Activated CD4-positive, alpha-beta T cell treated with anti-CD3 and anti-CD28 coated beads, Interleukin-2, amount 50 U/mL, for 1 hour (primary cell): ENCODE results near the gene CHCHD3.
"Not testable (repeated sequence)": the region's sequence is repeated elsewhere in the genome, so short reads cannot be mapped to it uniquely, and the experiment has no call there.

Experiments
- DNase-seq: peaks from one replicate; pipeline ENCODE4 v3.0.0-alpha.2; 2020

CHCHD3 gene

DNA sequence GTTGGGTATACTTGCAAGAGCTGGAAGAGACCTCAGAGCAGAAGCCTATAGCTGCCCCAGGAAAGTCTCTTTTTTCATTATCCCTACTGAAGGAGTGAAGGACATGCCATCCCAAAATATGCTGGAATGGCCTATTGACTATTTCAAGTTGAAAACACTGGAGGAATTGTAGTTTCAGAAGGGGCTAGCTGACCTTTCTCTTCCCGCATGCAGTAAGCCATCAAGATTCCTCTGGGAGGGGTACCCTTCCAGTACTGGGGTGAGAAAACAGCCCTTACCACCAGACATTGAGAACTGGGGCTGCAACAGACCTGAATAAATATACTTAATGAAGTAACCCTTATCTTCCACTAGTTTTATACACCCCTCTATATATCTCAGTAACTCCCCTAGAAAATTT lies 41.7 kb downstream of the CHCHD3 start:
- no peak for DNase-seq

DNA sequence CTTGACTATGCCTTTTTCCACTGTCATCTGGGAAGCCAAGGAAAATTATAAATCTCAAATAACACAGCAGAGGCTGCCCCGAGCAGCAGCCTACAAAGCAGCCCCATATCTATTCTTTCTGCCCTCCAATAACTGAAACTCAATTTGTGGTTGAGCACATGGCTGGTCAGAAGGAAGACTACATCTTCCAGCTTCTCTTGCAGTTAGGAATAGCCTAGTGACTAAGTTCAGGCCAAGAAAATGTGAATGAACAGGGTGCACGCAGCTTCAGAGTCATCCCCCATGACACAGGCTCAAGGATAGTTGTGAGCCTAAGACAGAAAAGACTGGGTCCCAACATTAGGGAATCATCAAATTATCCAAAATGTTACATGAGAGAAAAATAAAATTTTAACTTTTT lies 42.3 kb downstream of the CHCHD3 start:
- no peak for DNase-seq

DNA sequence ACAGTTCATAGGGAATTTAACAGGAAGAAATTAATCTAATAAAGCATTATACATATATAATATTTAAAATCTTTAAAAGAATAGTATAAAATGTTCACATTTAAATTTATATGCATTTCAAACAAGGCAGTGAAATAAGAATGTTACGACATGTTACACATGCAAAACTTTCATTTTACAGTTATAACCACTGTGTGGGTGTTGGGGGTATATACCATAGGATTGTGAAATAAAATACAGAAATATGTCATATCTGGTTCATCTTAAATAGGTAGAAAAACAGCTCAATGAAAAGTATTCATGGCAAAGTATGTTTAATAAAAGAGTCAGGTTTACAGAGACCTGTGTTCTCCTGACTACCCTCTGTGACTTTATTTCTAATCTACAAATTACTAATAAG lies 45.6 kb downstream of the CHCHD3 start:
- DNase-seq, result no peak

DNA sequence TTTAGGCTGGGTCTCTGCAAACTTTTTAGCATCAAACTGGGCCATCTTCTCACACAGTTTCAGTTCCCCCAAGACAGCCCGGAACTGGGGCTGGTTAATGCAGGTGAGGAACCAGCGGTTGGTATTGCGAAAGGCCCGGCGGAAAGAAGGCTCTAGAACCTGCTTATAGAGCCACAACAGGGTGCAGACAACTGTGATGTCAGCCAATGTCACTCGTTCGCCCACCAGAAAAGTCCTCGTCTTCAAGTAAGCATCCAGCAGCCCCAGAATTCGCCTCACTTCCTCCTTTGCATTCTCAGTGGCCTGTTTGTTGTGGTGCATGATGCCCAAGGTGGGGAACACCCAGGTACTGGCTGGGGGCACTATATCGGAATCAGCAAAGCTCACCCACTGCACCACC lies 46.6 kb downstream of the CHCHD3 start:
- DNase-seq, result not testable (repeated sequence)

DNA sequence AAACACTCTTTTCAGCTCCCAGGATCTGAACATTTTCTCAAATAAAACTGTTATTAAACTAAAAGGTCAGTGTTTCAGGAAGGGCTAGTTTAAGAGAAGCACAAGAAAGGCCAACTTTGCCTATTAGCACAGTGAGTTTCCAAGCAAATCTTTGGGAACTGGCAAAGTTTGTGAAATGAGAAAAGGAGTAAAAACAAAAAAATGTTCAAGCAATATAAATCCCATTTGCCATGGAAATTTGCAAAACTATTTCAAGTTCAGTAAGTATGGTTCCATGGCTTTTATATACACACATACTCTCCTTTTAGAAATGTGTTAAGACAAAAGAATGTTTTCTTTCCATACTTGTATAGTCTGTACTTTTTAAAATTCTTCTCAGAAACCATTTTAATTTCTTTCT lies 51.5 kb downstream of the CHCHD3 start:
- DNase-seq, result no peak

DNA sequence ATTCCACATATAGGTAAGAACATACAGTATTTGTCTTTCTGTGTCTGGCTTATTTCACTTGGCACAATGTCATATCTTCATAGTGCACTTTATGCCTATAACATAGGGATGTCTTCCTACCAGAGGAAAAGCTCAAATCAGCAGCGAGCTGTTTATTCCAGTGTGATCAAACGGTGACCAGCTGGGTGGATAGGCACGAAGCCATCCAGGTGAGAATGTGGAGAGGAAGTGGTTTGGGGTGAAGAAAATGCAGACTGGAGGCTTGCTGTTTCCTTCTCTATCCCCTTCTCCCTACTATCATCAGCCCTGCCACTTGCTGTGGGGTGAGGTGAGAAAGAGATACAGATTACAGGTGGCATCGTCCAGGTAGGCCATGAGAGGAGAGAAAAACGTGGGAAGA lies 52.4 kb downstream of the CHCHD3 start:
- DNase-seq, result no peak

DNA sequence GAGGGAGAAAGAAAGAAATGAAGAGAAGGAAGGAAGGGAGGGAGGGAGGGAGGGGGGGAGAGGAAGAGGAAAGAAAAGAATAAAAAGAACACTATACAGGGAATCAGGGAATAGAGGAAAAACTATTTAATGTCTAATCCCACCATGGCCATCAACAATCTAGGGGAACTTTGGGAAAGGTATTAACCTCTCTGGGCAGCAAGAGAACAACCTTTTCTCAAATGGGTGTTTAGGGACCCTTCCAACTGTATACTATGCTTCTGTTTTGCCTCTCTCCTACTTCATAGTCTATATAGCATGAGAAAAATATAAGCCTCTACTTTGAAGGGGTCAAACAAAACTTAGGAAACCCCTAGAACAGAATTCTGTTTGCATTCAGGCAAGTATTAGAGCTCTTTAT lies 54.5 kb downstream of the CHCHD3 start:
- DNase-seq, result no peak

DNA sequence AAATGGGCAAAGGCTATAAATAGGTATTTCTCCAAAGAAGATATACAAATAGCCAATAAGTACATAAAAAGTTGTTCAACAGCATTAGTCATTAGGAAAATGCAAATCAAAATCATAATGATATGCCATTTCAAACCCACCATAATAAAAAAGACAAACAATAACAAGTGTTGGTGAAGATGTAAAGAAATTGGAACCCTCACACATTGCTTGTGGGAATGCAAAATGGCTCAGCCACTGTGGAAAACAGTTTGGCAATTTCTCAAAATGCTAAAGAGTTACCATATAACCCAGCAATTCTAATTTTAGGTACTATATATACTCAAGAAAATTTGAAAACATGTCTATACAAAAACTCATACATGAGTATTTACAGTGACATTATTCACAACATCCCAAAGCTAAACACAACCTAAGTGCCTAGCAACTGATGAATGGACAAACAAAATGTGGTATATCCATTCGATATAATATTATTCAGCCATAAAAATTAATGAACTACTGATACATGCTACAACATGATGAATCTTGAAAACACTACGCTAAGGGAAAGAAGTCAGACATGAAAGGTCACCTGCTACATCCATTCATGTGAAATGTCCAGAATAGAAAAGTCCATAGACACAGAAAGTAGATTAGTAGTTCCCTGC lies 55.6 kb downstream of the CHCHD3 start:
- DNase-seq, result no peak

DNA sequence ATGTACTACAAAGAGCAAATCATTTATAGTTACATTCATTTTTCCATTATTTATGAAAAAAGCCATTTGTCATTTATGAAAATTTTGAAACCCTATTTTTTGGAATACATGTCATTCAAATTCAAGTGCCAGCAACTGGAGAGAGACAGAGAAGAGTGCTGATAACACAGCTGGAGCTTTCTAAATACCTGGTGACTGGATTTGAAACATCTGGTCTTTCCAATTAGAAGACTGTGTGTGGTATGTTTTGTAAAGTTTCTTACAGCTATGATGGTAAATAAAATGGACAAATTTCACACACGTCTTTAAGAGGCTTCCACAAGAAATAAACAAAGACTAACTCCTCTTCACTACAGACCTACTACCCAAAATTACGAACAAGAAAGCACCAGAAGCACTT lies 56.8 kb downstream of the CHCHD3 start:
- DNase-seq, result no peak

DNA sequence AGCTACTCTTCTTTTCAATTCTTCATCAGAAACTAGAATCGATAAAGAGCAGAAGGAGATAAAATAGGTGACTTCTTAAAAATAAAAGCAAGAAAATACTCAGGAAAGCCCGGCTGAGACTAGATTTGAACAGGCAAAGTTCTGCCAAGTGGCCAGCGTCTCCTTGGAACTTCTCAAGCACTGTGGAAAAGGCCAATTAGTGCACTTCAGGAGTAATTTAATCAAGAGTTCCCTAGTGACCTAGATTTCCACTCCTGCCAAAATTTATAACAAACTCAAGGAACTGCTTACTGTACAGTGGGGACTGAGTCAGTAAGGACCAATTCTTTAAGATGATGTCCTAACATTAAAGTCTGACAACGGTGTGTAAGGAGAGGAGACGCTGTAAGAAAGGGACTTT lies 57.3 kb downstream of the CHCHD3 start:
- no peak for DNase-seq

DNA sequence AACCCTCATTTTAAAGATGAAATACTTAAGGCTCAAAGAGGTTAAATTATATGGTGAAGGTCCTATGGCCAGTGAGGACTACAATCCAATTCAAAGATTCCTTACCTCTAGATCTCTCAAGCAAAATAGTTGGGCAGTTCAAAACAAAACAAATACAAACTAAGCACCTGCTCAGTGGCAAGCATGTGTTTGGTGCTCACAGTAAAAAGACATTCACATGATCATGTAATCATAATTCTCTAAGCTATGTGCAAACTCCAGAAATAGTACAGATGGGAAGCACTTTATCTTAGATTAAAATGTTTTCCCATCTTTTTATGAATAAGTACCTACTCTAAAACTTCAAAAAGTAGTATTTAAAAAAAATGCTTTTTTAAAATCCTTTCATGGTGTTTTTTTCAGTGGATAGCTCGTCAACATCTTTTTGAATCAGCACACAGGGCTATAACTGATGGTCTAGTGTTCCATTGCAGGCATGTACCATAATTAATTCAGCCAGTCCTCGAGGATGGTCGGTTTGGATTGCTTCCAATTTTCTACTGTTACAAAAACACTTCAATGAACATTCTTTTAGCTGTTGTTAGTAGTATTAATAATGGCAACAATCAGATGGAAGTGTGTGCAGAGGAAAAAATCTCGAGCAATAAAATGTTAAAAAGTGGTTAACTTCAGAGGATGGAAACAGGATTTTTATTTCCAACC lies 58.4 kb downstream of the CHCHD3 start:
- DNase-seq, result no peak

DNA sequence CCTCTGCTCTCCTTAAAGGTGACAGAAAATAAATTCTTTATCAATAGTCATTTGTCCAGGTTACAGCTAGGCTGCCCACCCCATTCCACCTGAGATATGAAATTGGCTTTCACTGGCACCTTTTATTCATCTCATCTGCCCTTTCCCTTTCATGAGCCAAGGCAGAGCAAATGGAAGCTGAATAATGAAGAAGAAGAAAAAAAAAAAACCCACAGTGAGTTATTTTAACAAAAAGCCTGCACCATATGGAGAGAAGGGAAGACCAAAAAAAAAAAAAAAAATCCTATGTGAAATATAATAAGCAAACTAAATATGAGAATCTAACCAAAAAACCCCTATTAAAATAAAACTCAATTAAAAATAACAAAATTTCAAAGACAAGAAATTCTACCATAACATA lies 59.2 kb downstream of the CHCHD3 start:
- DNase-seq, result no peak

DNA sequence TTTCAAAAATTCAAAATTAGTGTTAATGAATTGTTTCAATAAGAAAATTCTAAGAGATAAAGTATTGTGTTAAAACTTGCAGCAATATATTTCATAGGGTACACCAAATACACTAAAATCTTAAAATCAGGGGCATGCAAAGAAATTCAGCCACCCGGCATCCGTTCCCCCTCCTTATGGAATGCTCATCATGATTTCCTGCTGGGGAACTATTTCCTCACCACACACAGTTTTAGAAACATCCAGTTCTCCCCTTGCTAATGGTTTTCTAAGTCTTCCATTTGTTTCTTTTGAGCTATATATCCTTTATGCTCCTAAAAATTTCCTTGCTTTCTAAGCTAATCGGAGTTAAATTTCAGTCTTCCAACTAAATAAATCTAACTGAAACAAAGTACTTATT lies 60.7 kb downstream of the CHCHD3 start:
- DNase-seq, result no peak

DNA sequence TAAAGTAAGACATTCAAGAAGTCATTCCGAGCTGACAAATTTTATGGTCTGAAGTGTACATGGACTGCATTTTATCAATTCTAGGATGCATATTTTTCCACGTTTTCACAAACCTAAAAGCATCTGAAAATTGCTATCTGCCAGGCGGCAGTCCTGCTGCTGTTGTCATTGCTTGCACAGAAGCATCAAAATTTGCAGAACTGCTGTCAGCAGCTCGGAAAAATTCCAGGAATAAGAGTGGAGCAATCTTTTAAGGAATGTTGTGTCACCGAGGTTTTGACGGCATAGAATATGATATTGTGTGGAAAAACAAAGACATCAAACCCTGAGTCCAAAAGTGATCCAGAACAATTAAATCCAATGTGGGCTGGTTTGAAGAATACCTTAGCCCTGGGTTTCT lies 61.4 kb downstream of the CHCHD3 start:
- DNase-seq, result no peak

DNA sequence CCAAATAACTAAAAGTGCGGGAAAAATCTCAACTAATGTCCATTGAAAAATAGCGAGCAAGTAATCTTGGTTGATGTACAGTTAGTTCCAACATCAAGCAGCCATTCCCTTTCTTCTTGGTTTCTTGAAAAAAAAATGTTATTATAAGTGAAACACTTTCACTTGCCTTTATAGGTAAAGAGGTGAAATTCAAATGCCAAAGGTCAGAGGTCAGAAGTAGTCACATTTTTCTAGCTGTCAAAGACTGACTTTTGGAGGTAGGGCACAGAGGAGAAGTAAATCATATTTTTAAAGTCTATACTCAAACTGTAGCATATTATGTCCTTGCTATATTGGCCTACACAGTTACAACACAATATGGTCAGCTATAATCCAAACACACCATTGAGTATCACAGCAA lies 62.3 kb downstream of the CHCHD3 start:
- no peak for DNase-seq

DNA sequence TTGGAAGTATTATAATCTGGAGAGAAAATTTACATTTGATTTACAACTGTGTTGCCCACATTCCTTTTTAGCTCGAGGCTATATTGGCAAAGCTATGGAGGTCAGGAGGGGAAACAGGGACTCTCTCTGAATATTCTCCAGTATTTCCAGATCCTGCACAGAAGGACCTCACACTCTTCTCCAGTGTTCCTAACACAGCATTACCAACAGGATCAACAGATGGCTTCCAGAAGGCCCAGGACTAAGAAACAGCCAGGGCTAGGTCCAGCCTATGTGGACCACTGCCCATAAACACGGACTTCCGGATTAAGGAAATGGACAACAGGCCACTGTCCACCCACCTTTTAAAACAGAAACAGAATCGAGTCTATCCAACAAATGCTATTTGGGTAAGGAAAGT lies 65.3 kb downstream of the CHCHD3 start:
- DNase-seq, result no peak

DNA sequence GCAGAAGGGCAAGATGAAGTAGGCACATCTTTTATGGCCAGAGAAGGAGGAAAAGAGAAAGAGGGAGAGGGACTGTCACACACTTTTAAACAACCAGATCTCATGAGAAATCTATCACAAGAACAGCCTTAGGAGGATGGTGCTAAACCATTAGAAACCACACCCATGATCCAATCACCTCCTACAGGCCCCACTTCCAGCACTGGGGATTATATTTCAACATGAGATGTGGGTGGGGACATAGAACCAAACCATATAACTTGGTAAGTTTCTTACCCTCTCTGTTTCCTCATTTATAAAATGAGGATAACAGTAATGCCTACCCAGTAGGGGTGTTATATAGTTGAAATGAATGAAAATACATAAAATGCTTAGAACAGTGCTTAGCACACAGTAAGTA lies 66.0 kb downstream of the CHCHD3 start:
- no peak for DNase-seq

DNA sequence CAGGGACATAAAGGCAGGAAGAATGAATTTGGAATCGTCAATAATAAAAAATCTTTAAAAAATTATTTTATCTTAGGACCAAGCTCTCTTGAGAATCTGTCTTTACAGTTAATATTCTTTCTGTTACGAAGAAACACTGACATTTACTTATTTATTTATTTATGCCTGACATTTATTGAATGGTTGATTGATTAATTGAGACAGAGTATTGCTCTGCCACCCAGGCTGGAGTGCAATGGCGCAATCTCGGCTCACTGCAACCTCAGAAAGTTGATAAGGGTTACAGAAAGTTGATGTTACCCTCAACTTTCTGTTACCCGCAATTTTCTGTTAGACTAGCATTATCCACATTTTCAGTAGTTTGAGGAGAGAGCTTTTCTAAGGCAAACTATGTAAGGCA lies 70.1 kb downstream of the CHCHD3 start:
- DNase-seq, result no peak

DNA sequence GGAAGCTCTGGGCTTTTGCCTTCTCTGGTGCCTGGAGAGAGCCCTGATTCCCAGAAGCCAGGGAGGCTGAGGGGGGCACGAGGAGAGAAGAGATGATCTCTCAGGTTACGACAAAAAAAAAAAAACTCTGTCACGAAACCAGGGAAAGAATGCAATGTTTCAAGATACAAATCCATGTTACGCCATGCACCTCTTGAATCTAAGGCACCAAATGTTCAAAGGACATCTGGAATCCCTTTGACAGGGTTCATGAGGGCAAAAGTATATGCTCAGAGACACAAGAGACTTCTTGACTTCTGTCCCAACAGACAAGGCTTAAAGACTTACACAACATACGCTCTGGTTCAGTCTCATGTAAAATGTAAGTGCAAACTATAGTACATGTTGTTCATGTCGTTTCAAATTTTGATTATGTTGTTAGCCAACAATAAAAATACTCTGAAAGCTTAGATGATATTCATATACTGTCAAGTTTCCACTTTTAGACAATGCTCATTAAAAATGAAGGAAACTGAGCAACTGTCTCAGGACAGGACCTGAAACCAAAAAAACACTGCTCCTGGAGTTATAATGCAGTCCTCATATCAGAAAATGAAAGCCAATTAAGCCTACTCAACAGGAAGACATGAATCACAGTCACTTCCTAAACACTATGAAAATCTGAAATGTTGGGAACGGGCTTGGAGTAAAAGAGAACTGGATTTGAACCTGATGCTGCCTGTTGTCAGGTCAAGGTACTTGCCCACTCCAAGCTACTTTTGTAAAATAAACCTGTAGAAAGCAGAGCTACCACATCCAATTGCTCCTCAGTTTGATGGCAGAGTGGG lies 72.3 kb downstream of the CHCHD3 start:
- no peak for DNase-seq

DNA sequence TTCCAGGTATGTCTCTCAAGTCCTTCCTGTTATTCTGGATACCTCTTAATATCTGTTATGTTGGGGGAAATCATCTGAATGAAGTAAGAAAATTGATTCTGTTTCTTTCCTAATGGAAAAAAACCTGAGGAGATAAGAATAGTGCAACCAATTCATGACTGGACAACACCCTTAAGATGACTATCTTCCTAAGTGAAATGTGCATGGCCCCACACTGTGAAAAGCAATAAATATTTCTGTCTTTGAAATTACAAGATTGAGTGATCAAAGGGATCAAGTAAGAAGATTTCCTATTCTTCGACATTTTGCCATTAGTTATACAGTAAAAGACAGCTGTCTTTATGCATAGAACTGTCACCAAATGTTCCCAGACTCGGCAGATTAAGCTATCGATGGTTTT lies 73.9 kb downstream of the CHCHD3 start:
- no peak for DNase-seq

DNA sequence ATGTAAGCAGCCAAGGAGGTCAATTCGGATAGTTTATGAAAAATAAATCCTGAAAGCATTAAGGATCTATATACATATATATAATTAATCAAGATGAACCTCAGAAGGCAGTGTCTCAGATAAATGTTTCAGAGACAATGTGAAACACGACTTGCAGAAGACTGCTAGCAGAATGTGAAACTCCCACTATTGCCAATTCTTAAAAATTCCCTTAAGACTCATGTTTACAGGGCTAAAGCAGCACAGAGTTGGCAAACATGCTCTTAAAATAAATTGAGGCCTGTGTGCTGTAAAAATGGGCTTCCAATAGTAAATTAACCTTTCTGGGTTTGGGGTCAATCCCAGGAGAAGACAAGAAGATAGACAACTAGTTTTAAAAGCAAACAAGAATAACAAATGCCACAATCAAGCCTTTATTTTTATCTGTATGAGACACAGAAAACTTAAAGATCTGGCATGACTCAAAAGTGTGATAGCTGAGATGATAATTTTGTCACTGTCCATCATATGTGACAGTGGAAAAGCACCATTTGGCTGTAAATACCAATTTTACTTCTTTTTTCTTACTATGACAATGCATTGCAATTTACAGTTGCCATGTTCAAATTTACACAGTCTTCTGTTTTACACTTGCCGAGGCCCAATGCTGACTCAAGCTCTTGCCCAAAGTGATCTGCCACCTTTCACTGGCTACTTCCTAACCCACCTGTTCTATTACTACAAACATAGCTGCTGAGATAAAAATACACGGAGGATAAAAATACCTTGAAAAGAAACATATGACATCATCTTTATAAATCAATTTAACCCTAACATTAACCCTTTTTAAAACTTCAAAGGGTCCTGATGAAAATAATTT lies 78.6 kb downstream of the CHCHD3 start:
- no peak for DNase-seq

DNA sequence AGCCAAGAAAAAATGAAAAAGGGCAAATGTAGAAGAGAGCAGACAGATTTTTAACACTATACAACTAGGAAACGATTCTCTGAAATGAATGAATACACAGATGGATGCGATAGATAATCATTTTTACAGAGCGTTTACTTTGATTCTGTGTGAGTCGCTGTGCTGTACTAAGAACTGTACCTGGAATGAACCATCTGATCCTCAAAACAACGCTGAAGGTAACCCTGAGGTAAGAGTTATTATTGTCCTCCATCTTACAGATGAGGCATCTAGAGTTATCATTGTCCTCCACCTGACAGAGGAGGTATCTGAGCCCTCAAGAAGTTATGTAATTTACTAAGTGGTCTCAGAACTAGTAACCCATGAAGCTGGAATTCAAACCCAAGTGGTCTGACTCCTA lies 80.2 kb downstream of the CHCHD3 start:
- no peak for DNase-seq

DNA sequence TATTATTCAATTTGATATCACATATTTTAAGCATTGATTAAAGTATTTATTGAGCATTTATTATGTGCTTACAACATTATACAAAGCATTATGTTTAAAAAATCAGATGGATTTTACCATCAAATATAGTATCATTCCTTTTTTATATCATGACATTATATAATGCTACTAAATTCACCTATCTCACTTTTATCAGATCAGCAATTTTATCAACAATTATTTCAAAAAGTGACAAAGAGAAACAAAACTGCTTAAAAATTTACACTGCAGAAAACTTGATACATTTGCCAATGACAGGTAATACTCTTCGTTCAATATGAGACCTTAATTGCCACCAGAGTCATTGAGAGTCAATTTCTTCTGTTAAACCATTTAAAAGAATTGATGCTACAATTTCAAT lies 82.0 kb downstream of the CHCHD3 start:
- no peak for DNase-seq
